SJCRH30 (cell line): ENCODE data around the gene CYP27C1. TPM values are rescaled to one million over a fixed set of nuclear protein-coding genes. Genes with fewer than 3 reads are reported as not detected.
"Not testable (repeated sequence)": the region's sequence is repeated elsewhere in the genome, so short reads cannot be mapped to it uniquely, and the experiment has no call there.

Experiments used
- DNase-seq, 2 experiments: peaks; one replicate each; pipeline ENCODE4 v3.0.0-alpha.2; 2015 to 2020
- H3K27ac ChIP-seq: fragments of 250-450 bp; sonication (Bioruptor Pico); 2 replicates; pipeline ENCODE4 v1.5.1; 2020; ENCODE audit warnings: mild to moderate bottlenecking, moderate library complexity
- H3K27me3 ChIP-seq: fragments of 250-450 bp; sonication (Bioruptor Pico); 2 replicates; pipeline ENCODE4 v1.5.1; 2020; ENCODE audit warnings: mild to moderate bottlenecking, moderate library complexity
- H3K36me3 ChIP-seq: fragments of 250-450 bp; sonication (Bioruptor Pico); 2 replicates; pipeline ENCODE4 v1.5.1; 2020; ENCODE audit warnings: mild to moderate bottlenecking, moderate library complexity
- H3K4me1 ChIP-seq: fragments of 250-450 bp; sonication (Bioruptor Pico); 2 replicates; pipeline ENCODE4 v1.5.1; 2020; ENCODE audit warnings: mild to moderate bottlenecking, moderate library complexity
- H3K4me3 ChIP-seq: fragments of 250-450 bp; sonication (Bioruptor Pico); 2 replicates; pipeline ENCODE4 v1.5.1; 2020; ENCODE audit warnings: mild to moderate bottlenecking, moderate library complexity
- H3K9me3 ChIP-seq: fragments of 250-450 bp; sonication (Bioruptor Pico); replicated peaks from 2 replicates; pipeline ENCODE4 v1.5.1; 2020; ENCODE audit warnings: mild to moderate bottlenecking, moderate library complexity
- total RNA-seq: library from RNA; depleted of rRNA; stranded (reverse); fragments of >200 nt; shearing (Covaris generic); gene quantifications from 2 replicates; pipeline ENCODE4 v1.2.3, GENCODE V29; 2014

CYP27C1 gene
- total RNA-seq, 1 experiment from 2014 or later: 0.30 TPM

DNA sequence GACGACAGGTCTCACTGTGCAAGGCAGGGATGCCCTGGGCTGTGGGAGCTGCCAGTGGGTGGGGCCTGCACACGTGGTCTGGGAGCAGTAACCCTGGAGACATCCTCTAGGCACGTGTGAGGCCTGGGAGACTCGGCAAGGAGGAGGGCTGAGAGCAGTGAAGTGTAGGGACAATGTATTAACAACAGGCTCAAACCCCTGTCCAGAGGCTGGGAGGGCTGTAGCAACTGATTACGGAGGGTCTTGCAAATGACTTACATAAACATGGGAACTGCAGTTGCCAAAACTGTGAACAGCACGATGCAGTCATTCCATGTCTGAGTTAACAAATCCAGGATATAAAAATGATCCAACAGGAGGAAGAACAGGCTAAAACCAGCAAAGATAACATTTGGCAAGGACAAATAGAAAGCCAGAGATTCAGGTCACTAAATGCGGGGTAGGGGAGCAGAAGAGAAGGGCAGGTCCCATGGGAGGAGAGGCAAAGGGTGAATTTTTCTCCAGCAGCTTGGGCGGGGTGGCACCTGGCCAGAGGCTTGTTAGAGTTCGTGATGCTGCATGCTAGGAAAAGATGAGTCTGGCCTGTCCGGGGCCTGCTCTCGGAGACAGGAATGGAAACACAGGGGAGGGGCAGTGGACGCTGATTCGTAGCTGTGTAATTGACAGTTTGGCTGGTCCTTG is 44.9 kb downstream of the CYP27C1 start:
- H3K4me1 ChIP-seq: no peaks in the 10 kb centered on the region
- peak; percentile 27 to 47 for DNase-seq
- H3K9me3 ChIP-seq: no peaks in the 10 kb centered on the region; the same call in 1 of the 2 replicates
- no peaks in the 10 kb centered on the region for H3K27me3 ChIP-seq
- no peak overlapping the region for H3K4me3 ChIP-seq
- no peaks in the 10 kb centered on the region for H3K36me3 ChIP-seq
- no peak overlapping the region for H3K27ac ChIP-seq

DNA sequence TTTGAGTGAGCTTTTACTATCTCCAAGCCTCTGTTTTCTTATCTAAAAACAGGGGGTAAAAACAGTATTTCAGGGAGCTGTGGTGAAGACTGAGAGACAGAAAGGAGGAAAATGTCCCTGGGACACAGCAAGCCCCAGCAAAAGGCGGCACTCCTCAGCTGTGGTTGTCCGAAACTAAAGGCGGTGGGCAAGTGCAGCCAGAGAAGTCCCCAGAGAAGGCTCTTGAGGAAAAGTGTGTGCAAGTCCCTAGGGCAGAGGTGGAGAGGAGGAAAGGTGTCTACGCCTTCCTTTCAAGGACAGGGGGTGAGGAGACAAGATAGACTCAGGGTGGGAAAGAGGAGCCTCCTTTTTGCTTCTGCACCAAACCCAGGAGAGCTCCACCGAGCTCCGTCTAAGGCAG is 45.5 kb downstream of the CYP27C1 start:
- no peak for DNase-seq
- no peak overlapping the region for H3K27ac ChIP-seq
- no peaks in the 10 kb centered on the region for H3K4me1 ChIP-seq
- H3K36me3 ChIP-seq: no peaks in the 10 kb centered on the region
- H3K4me3 ChIP-seq: no peak overlapping the region
- no peaks in the 10 kb centered on the region; the same call in 1 of the 2 replicates for H3K9me3 ChIP-seq
- H3K27me3 ChIP-seq: no peaks in the 10 kb centered on the region

DNA sequence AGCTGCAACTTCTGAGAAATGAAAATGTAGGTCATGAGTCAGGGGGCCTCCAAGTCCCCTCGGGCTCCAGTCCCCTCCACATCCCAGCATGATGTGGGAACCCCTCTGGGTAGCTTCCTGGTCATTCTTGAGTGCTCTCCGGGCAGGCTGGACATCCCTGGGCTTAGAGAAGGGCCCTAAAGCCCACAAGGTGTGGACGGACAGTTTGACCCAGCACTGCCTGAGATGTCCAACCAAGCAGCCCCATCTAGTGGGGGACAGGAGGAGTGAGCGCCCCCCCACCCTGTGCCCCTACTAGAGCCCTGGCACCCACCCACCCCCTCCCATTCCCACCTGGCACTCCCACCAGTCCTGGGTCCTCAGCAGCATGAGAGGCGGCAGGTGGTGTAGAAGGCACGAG is 46.0 kb downstream of the CYP27C1 start:
- Histone ChIP-seq H3K9me3 (no peaks in the 10 kb centered on the region; the same call in 1 of the 2 replicates), H3K27ac (no peak overlapping the region), H3K4me1 (no peaks in the 10 kb centered on the region), H3K27me3 (no peaks in the 10 kb centered on the region), H3K36me3 (no peaks in the 10 kb centered on the region), H3K4me3 (no peak overlapping the region)
- DNase-seq: peak; percentile 26 to 50

GRCh38 chr2:127173057-127173456 is 47.0 kb downstream of the CYP27C1 start:
- Histone ChIP-seq H3K27ac (no peak overlapping the region), H3K4me1 (no peaks in the 10 kb centered on the region), H3K36me3 (no peaks in the 10 kb centered on the region), H3K4me3 (no peak overlapping the region), H3K9me3 (no peaks in the 10 kb centered on the region), H3K27me3 (no peaks in the 10 kb centered on the region)
- no peak for DNase-seq

- Histone ChIP-seq H3K4me3 (no peak overlapping the region), H3K4me1 (no peaks in the 10 kb centered on the region), H3K9me3 (no peaks in the 10 kb centered on the region), H3K36me3 (no peaks in the 10 kb centered on the region), H3K27ac (no peak overlapping the region), H3K27me3 (no peaks in the 10 kb centered on the region)
- no peak for DNase-seq
These were observed 47.8 kb downstream of the CYP27C1 start for GRCh38 chr2:127172306-127172705.

DNA sequence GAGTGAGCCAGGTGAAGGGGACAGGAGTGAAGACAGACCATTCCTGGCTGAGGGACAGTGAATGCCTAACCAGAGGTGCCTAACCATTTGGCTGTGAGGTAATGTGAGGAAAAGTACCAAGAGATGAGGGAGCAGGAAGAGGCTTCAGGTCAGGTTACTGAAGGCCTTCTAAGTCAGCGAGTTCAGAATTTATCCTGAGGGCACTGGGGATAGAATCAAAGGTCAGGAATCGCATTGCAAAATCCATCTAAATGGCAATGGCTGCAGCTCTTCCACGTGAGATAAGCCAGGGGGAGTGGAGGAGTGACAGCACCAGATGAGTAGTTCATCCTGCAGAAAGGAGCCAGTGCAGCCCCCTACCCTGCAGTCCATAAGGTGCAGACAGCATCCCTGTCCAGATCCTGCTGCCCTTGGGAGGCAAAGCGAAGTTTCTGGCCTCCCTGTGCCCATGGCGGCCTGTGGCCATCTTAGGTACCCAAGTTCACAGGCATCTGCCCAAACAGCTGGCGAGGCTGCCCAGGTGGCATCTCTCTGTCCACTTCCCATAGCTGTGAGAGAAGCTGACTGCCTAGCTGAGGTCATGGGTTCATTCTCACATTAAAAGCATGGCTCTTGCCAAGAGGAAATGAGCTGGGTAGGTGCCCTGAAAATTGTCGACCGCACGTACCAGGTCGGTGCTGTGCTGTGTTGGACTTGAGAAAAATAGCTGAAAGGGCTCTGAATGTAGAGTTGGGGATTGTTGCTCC is 49.5 kb downstream of the CYP27C1 start:
- Histone ChIP-seq H3K27me3 (no peaks in the 10 kb centered on the region), H3K4me3 (no peak overlapping the region), H3K9me3 (no peaks in the 10 kb centered on the region), H3K4me1 (peaks cover 6% of the 10 kb centered on the region), H3K36me3 (no peaks in the 10 kb centered on the region), H3K27ac (no peak overlapping the region)
- no peak for DNase-seq

DNA sequence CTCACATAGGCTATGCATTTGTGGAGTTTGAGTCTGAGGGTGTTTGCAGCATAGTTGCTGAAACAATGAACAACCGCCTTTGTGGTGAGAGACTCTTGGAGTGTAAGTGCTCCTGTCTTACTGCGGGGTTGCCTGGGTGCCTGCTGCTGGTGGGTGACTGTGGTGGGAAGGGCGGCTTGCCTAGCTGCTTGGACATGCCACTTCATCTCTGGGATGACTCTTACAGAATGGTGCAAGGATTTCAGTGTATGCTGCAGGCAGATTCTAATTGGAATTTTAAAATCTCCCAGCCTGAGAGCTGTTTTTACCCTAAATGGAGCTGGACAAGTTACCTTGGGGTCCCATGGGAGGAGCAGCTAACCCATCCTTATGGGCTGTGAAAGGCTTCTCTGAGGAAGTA is 50.1 kb downstream of the CYP27C1 start:
- Histone ChIP-seq H3K27ac (no peak overlapping the region), H3K36me3 (no peaks in the 10 kb centered on the region)
- no peak for DNase-seq

GRCh38 chr2:127169066-127169660 is 50.9 kb downstream of the CYP27C1 start:
- Histone ChIP-seq H3K36me3 (no peaks in the 10 kb centered on the region), H3K4me3 (no peak overlapping the region), H3K4me1 (peaks cover 19% of the 10 kb centered on the region), H3K9me3 (no peaks in the 10 kb centered on the region), H3K27me3 (no peaks in the 10 kb centered on the region), H3K27ac (no peak overlapping the region)
- no peak for DNase-seq

More for the DNA sequence above, 50.1 kb downstream of the CYP27C1 start:
- Histone ChIP-seq H3K27me3 (no peaks in the 10 kb centered on the region), H3K4me1 (peaks cover 12% of the 10 kb centered on the region), H3K9me3 (no peaks in the 10 kb centered on the region), H3K4me3 (no peak overlapping the region)

GRCh38 chr2:127166231-127166860 is 53.8 kb downstream of the CYP27C1 start:
- no peaks in the 10 kb centered on the region for H3K27me3 ChIP-seq
- DNase-seq: no peak
- peaks cover 19% of the 10 kb centered on the region for H3K4me1 ChIP-seq
- no peak overlapping the region for H3K27ac ChIP-seq
- no peak overlapping the region for H3K4me3 ChIP-seq
- H3K9me3 ChIP-seq: no peaks in the 10 kb centered on the region
- H3K36me3 ChIP-seq: no peaks in the 10 kb centered on the region

DNA sequence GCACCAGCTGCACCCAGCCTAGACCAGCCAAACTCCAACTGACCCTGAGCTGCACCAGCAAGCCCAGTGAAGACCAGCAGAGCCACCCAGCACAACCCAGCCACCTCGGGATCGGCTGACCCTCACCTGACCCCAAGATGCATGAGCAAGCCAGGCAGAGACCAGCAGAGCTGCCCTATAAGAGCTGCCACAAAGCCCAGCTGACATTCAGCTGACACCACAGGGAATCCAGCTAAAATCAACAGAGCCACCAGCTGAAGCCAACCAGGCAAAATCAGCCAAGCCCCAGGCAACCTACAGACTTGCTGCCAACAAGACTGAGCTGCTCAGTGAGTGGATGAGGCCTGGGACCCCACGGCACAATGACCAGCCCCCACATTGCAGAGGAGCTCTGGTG is 54.6 kb downstream of the CYP27C1 start:
- Histone ChIP-seq H3K9me3 (no peaks in the 10 kb centered on the region), H3K27me3 (no peaks in the 10 kb centered on the region), H3K4me1 (peaks cover 19% of the 10 kb centered on the region), H3K4me3 (no peak overlapping the region), H3K27ac (no peak overlapping the region), H3K36me3 (no peaks in the 10 kb centered on the region)
- peak; percentile 55 to 63 for DNase-seq

DNA sequence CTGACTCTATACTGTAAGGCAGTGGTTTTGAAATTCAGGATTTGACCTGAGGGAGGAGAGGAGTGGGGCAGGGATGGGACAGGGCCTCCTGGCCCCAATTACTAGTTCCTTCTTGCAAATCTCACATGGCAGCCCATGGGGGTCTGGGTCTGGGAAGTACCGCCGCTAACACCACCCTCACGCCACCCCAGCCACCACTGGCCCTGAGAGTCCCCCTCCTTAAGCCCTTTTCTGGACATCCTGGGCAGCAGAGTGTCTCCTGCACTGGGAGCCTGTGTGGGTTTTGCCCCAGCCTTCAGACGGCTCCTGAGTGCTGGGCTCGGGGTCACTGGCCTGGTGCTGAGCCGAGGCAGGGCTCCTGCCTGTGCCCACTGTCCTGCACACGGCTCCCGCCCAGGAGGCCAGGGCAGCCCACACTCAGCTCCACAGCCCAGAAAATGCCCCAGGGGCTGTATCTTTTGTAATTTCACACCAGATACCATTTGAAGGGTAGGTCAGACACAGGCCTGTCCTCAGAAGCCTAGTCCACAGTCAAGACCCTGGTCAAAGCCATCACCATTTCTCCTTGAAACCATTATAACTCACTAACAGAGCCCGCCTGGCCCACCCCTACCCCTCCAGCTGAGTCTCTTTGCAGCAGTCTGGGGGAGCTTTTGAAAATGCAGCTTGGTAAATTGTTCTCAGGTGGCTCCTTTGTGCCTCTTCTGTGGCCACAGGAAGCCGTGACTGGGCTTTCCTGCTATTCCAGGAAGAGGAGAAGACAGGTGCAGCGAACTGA is 55.1 kb downstream of the CYP27C1 start:
- DNase-seq: no peak
- Histone ChIP-seq H3K27ac (peak overlapping the region; percentile 20; the same call in 1 of the 2 replicates), H3K4me1 (peaks cover 19% of the 10 kb centered on the region), H3K36me3 (no peaks in the 10 kb centered on the region), H3K4me3 (no peak overlapping the region), H3K9me3 (no peaks in the 10 kb centered on the region), H3K27me3 (no peaks in the 10 kb centered on the region)

DNA sequence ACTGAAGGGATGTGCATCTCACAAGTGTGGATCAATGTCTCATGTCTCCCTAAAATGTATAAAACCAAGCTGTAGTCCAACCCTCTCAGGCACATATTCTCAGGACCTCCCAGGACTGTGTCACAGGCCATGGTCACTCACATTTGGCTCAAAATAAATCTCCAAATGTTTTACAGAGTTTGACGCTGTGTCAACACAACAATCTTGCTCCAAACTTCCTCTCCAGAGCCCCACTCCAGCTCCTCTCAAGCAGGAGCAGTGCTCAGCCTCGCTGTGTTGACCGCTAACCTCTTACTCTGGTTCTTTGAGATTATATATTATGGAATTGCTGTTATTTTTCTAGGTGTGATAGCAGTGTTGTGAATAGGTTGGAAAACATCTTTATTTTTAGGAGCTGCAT is 56.2 kb downstream of the CYP27C1 start:
- Histone ChIP-seq H3K4me3 (no peak overlapping the region), H3K4me1 (peaks cover 19% of the 10 kb centered on the region), H3K27me3 (no peaks in the 10 kb centered on the region; the same call in 1 of the 2 replicates), H3K9me3 (no peaks in the 10 kb centered on the region), H3K27ac (no peak overlapping the region), H3K36me3 (no peaks in the 10 kb centered on the region)
- no peak for DNase-seq

DNA sequence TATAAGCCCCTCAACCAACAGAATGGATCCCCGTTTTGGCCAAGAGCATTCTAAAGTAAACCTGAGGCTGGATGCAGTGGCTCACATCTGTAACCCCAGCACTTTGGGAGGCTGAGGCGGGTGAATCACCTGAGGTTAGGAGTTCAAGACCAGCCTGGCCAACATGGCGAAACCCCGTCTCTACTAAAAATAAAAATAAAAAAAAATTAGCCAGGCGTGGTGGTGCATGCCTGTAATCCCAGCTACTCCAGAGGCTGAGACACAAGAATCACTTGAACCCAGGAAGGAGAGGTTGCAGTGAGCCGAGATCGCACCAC is 57.1 kb downstream of the CYP27C1 start:
- H3K4me1 ChIP-seq: peaks cover 19% of the 10 kb centered on the region
- not testable (repeated sequence) for H3K4me3 ChIP-seq, DNase-seq, H3K36me3 ChIP-seq, H3K27me3 ChIP-seq, H3K9me3 ChIP-seq, H3K27ac ChIP-seq

DNA sequence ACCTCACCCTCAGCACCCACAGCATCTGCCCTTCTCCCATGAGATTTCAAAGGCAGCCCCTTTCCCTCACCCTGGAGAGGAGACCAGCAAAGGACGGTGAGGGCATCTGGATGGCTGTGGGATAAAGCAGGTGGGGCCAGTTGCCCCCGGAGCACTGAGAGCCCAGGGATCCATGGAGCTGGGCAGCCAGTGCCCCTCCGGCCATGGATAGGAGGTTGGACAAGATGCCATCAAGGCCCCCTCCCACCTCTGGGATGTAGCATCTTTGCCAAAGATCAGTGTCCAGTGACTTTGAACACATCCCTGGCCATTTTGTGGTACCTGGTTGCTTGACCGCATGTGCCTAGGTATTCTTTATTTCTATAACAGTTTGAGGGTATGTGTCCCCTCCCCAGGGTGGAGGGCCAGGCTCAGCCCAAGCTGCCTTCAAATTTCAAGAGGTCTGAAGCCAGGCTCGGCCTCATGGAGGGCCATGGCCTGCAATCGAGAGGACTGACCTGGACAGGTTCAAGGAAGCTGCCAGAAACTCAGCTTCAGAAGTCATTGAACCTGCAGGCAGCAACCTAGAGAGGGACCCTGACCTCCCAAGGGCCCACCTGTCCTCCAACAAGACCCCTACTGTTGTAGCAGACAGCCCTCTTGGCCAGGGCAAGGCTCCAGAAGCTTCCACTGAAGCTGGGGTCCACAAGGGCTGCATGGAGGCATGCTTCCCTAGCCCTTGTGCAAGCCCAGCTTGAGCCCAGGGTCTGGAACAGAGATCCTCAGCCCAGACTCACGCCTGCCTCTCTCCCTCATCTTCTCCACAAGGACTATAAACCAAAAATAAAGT is 57.6 kb downstream of the CYP27C1 start:
- Histone ChIP-seq H3K27me3 (no peaks in the 10 kb centered on the region; the same call in 1 of the 2 replicates), H3K9me3 (no peaks in the 10 kb centered on the region), H3K36me3 (no peaks in the 10 kb centered on the region), H3K4me3 (no peak overlapping the region), H3K27ac (no peak overlapping the region), H3K4me1 (peaks cover 23% of the 10 kb centered on the region)
- DNase-seq: no peak
